22Rv1 (cell line): ENCODE measurements around the gene DLL3.
A peak's percentile ranks its signal among the peaks of the same experiment; 100 is the strongest.

Source experiments
- H3K27ac ChIP-seq: fragments of 450-650 bp; 2 replicates; pipeline ENCODE4 v1.5.1; 2017
- ZFX ChIP-seq: fragments of 450-650 bp; IDR thresholded peaks from 2 replicates; pipeline ENCODE4 v1.6.1; 2017; ENCODE audit warnings: antibody characterized with exemption, borderline replicate concordance
- TF ChIP-seq, protein P1 (sequence below): fragments of 450-650 bp; IDR thresholded peaks from 2 replicates; pipeline ENCODE4 v1.5.1; 2017; ENCODE audit warnings: mild to moderate bottlenecking

DLL3 gene

DNA sequence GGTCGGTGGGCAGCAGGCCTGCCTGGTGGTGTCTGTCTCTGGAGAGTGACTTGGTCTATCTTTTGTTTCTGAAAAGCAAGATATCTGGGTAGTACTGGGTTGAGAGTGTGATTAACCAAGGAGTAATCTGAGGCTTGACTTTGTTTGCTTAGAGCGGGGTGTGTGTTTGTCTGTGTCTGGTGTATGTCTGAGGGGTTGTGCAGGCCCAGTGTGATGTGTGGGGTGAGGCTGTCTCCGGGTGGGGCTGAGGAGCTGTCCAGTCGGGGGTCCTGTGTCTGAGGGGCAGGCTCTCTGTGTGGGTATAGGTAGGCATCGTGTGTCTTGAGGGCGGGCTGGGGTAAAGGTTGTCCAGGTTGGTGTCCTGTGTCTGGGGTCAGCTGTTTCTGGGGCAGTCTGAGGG is 29.2 kb upstream of the DLL3 start:
- TF ChIP-seq, protein P1, sequence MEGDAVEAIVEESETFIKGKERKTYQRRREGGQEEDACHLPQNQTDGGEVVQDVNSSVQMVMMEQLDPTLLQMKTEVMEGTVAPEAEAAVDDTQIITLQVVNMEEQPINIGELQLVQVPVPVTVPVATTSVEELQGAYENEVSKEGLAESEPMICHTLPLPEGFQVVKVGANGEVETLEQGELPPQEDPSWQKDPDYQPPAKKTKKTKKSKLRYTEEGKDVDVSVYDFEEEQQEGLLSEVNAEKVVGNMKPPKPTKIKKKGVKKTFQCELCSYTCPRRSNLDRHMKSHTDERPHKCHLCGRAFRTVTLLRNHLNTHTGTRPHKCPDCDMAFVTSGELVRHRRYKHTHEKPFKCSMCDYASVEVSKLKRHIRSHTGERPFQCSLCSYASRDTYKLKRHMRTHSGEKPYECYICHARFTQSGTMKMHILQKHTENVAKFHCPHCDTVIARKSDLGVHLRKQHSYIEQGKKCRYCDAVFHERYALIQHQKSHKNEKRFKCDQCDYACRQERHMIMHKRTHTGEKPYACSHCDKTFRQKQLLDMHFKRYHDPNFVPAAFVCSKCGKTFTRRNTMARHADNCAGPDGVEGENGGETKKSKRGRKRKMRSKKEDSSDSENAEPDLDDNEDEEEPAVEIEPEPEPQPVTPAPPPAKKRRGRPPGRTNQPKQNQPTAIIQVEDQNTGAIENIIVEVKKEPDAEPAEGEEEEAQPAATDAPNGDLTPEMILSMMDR: no peak
- no peak for TF ChIP-seq ZFX
- H3K27ac ChIP-seq: no peak overlapping the region

DNA sequence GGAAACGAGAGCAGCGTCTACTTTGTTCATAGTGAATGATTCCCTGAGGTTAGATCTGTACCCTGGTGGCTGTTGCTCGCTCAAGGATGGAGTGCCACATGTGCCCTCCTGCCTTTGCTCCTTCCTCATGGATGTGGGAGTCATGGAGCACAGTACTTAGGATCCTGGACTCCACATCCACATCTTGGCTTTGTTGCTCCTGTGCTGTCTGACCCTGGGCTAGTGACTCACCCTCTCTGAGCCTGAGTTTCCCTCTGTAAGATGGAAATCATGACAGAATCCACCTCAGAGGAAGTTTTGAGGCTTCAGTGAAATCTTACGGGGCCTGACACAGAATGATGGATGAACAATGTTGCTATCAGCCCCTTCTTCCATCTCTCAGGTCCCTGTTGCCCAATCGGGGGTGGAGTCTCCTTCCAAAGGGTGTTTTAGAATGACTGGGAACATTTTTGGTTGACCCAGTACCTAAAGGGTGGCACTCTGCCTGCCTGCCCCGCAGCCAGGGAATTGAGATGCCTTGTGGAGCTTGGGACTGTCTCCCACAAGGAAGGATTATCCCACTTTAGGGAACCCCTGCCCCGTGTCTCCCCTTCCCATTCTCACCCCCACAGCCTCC is 27.9 kb upstream of the DLL3 start:
- H3K27ac ChIP-seq: no peak overlapping the region
- no peak for TF ChIP-seq ZFX
- TF ChIP-seq, protein P1: no peak

DNA sequence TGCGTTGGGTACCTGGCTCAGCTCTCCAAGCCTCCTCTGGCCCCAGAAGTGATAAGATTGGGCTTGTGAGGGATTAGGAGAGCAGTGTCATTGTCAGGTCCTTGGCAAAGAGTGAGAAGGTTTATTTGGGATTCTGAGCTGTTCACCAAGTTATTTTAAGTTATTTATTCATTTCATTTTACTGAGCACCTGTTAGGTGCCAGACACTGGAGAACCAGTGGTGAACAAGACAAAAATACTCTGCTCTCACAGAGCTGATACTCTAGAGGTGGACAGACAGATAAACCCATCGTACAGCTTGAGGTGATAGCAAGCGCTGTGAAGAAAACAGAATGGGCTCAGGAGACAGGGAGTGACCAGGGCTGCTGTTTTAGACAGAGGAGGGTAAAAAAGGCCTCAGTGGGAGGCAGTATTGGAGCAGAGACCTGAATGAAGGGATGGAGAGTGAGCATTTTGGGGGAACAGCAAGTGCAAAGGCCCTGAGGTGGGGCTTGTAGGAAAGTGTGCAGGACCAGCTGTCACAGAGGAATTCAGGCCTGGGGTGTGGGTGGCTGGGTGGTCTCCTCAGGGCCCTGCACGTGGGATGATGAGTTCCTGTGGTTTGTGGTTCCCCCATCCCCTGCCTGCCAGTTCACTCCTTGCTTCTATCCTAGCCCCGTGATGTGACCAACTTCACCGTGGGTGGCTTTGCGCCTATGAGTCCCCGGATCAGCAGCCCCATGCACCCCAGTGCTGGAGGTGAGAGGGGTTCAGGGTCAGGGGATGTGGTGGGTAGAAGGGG is 26.8 kb upstream of the DLL3 start:
- no peak overlapping the region for H3K27ac ChIP-seq
- TF ChIP-seq, protein P1: no peak
- no peak for TF ChIP-seq ZFX

- no peak overlapping the region for H3K27ac ChIP-seq
- TF ChIP-seq, protein P1: no peak
- no peak for TF ChIP-seq ZFX
Measured at GRCh38 chr19:39472746-39473442, 25.9 kb upstream of the DLL3 start.

DNA sequence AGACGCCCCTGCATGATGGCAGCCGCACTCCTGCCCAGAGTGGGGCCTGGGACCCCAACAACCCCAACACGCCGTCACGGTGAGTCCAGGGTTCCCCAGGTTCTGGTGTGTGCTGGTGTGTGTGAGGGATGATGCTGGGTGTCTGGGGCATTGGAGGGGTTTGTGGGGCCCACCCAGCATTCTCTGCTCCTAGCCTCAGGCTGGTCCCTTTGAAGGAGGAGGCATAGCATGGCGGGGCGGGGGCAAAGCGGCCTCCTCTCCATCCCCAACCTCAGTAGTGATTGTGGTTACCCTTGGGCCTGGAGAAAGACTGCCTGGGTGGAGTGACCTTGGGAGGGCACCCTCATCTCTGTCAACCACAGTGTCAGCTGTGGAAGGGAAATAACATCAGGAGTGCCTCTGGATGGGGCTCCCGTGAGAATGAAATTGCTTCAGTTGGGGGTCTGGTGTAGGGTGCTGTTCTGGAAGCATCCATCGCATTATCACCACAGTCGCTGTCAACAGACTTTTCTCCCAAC is 25.2 kb upstream of the DLL3 start:
- TF ChIP-seq, protein P1: no peak
- TF ChIP-seq ZFX: no peak
- H3K27ac ChIP-seq: no peak overlapping the region

DNA sequence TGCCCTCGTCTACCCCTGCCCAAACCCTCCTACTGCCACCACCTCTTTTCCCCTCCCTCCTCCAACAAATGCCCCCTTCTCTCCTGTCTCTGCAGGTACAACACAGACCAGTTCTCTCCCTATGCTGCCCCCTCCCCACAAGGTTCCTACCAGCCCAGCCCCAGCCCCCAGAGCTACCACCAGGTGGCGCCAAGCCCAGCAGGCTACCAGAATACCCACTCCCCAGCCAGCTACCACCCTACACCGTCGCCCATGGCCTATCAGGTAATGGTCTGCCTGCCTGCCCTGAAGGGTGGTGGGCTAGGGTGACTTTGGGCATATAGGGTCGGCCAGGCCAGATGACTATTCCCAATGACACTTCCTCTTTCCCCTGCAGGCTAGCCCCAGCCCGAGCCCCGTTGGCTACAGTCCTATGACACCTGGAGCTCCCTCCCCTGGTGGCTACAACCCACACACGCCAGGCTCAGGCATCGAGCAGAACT is 24.6 kb upstream of the DLL3 start:
- TF ChIP-seq, protein P1: peak; percentile 95
- TF ChIP-seq ZFX: no peak
- no peak overlapping the region for H3K27ac ChIP-seq

DNA sequence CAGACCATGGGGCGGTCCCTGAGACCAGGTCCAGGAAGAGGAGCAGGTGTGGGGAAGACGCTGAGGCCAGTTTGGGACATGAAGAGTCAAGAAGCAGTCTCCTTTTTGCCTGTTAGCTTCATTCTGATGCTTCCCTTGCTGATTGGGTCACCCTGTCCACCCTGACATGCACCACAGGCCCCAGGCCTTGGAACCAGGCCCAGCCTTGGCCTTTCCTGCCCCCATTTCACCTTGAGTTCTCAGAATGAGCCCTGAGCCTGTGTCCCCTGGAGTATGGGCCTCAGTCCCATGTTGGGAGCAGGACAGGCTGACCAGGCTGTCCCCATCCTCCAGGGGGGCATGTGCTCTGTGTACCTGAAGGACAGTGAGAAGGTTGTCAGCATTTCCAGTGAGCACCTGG is 23.0 kb upstream of the DLL3 start:
- no peak overlapping the region for H3K27ac ChIP-seq
- TF ChIP-seq, protein P1: no peak
- TF ChIP-seq ZFX: no peak

DNA sequence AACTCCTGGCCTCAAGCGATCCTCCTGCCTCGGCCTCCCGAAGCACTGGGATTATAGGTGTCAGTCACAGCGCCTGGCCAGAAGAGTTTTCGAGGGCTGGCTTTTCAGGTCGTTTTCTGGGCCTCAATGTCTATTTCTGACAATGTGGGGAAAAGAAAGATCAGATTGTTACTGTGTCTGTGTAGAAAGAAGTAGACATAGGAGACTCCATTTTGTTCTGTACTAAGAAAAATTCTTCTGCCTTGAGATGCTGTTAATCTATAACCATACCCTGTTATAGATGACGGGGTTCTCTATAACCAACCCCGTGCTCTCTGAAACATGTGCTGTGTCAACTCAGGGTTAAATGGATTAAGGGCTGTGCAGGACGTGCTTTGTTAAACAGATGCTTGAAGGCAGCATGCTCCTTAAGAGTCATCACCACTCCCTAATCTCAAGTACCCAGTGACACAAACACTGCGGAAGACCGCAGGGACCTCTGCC is 19.4 kb upstream of the DLL3 start:
- peak overlapping the region; percentile 73; the same call in 1 of the 2 replicates for H3K27ac ChIP-seq
